IMR-90 (cell line): ENCODE measurements around the gene CNTN5. TPM values are rescaled to one million over a fixed set of nuclear protein-coding genes. Genes with fewer than 3 reads are reported as not detected.
A peak's percentile ranks its signal among the peaks of the same experiment; 100 is the strongest.

Experiments
- ATAC-seq: fragments of 200-7000 bp; cut with Tn5 transposase; 2 replicates; pipeline ENCODE4 v1.9.1; 2020; ENCODE audit warnings: low read depth, mild to moderate bottlenecking, moderate library complexity
- Bru-seq: library from RNA; stranded (reverse); fragments of 400-500 nt; gene quantifications from one replicate; lab custom pipeline; 2021; lab: Mats Ljungman, UMichigan
- BruChase-seq, 2 experiments: library from RNA; stranded (reverse); fragments of 400-500 nt; gene quantifications; one replicate each; lab custom pipeline; 2021; lab: Mats Ljungman, UMichigan
- BruUV-seq: library from RNA; stranded (reverse); fragments of 400-500 nt; replicated peaks from 2 replicates; lab custom pipeline; 2021; lab: Mats Ljungman, UMichigan
- CTCF ChIA-PET: fragments of 300-600 bp; formaldehyde crosslinking; extraction: SDS; loops from one replicate; lab custom pipeline; 2021; ENCODE audit warnings: antibody characterized with exemption; lab: Yijun Ruan, JAX
- POLR2A ChIA-PET: fragments of 300-600 bp; sonication (Branson Sonifier 250); formaldehyde crosslinking; loops from one replicate; lab custom pipeline; 2022; ENCODE audit warnings: antibody characterized with exemption; ENCODE audit not compliant: unreplicated experiment; lab: Charles Lee
- DNase-seq: peaks from one replicate; pipeline ENCODE4 v3.0.0; 2013
- H2AFZ ChIP-seq: replicated peaks from 2 replicates; pipeline ENCODE3; 2013; ENCODE audit warnings: low read length, mild to moderate bottlenecking; ENCODE audit not compliant: poor library complexity
- H2AK5ac ChIP-seq: 2 replicates; pipeline ENCODE4 v1.6.1; 2013; ENCODE audit warnings: low read depth, low read length, inconsistent platforms
- H2AK9ac ChIP-seq: replicated peaks from 2 replicates; pipeline ENCODE3; 2013; ENCODE audit warnings: mild to moderate bottlenecking, low read depth, low read length, moderate library complexity; ENCODE audit not compliant: poor library complexity
- H2BK120ac ChIP-seq: 2 replicates; pipeline ENCODE4 v1.6.1; 2013; ENCODE audit warnings: low read depth, low read length, inconsistent platforms
- H2BK15ac ChIP-seq: 3 replicates; pipeline ENCODE4 v1.6.1; 2013; ENCODE audit warnings: low read depth, low read length, inconsistent platforms
- H2BK20ac ChIP-seq: 2 replicates; pipeline ENCODE4 v1.6.1; 2013; ENCODE audit warnings: low read depth, mild to moderate bottlenecking, inconsistent platforms, low read length, moderate library complexity
- H2BK5ac ChIP-seq: 2 replicates; pipeline ENCODE4 v1.6.1; 2013; ENCODE audit warnings: mild to moderate bottlenecking, low read depth, low read length, inconsistent platforms; ENCODE audit not compliant: poor library complexity, severe bottlenecking
- H3K14ac ChIP-seq: replicated peaks from 2 replicates; pipeline ENCODE4 v1.6.1; 2013; ENCODE audit warnings: low read depth, low read length, inconsistent platforms
- H3K18ac ChIP-seq: 2 replicates; pipeline ENCODE4 v1.6.1; 2013; ENCODE audit warnings: low read depth, low read length, control low read depth
- H3K23ac ChIP-seq: 2 replicates; pipeline ENCODE4 v1.6.1; 2013; ENCODE audit warnings: low read depth, low read length, inconsistent platforms
- H3K27ac ChIP-seq: 2 replicates; pipeline ENCODE4 v1.5.1; 2013; ENCODE audit warnings: mild to moderate bottlenecking, control low read depth, low read length; ENCODE audit not compliant: insufficient read depth
- H3K27me3 ChIP-seq: 2 replicates; pipeline ENCODE4 v1.6.1; 2013; ENCODE audit warnings: low read length; ENCODE audit not compliant: control insufficient read depth, insufficient read depth
- H3K36me3 ChIP-seq: 2 replicates; pipeline ENCODE4 v1.6.1; 2013; ENCODE audit warnings: low read length, mixed read lengths; ENCODE audit not compliant: control insufficient read depth, insufficient read depth
- H3K4ac ChIP-seq: 2 replicates; pipeline ENCODE4 v1.6.1; 2013; ENCODE audit warnings: low read depth, low read length, inconsistent platforms
- H3K4me1 ChIP-seq: 2 replicates; pipeline ENCODE4 v1.6.1; 2013; ENCODE audit warnings: low read length, mixed read lengths; ENCODE audit not compliant: control insufficient read depth, insufficient read depth
- H3K4me2 ChIP-seq: 2 replicates; pipeline ENCODE4 v1.6.1; 2013; ENCODE audit warnings: low read depth, mild to moderate bottlenecking, control low read depth, low read length, moderate library complexity
- H3K4me3 ChIP-seq: 2 replicates; pipeline ENCODE4 v1.5.1; 2013; ENCODE audit warnings: low read depth, mild to moderate bottlenecking, control low read depth, low read length, moderate library complexity; ENCODE audit not compliant: insufficient read depth
- H3K56ac ChIP-seq: 2 replicates; pipeline ENCODE4 v1.6.1; 2013; ENCODE audit warnings: low read length, inconsistent platforms; ENCODE audit not compliant: insufficient read depth; ENCODE audit errors: extremely low read depth
- H3K79me1 ChIP-seq, 2 experiments: 2 replicates each; pipeline ENCODE4 v1.6.1; 2013; ENCODE audit warnings: low read length in 2 of 2, inconsistent platforms in 1 of 2, low read depth in 1 of 2
- H3K9ac ChIP-seq: 2 replicates; pipeline ENCODE4 v1.6.1; 2013; ENCODE audit warnings: low read depth, low read length, control low read depth
- H3K9me1 ChIP-seq: 2 replicates; pipeline ENCODE4 v1.6.1; 2013; ENCODE audit warnings: low read length, inconsistent platforms; ENCODE audit not compliant: insufficient read depth
- H3K9me3 ChIP-seq: 2 replicates; pipeline ENCODE4 v1.6.1; 2013; ENCODE audit warnings: low read length; ENCODE audit not compliant: control insufficient read depth, insufficient read depth
- H4K20me1 ChIP-seq: 2 replicates; pipeline ENCODE4 v1.6.1; 2013; ENCODE audit warnings: low read length, inconsistent platforms; ENCODE audit not compliant: insufficient read depth
- H4K5ac ChIP-seq: 2 replicates; pipeline ENCODE4 v1.6.1; 2013; ENCODE audit warnings: mild to moderate bottlenecking, low read depth, low read length, control low read depth
- H4K8ac ChIP-seq, 2 experiments: 2 replicates each; pipeline ENCODE4 v1.6.1; 2013; ENCODE audit warnings: low read depth in 2 of 2, low read length in 2 of 2, control low read depth in 1 of 2, inconsistent platforms in 1 of 2
- H4K91ac ChIP-seq: 2 replicates; pipeline ENCODE4 v1.6.1; 2013; ENCODE audit warnings: low read depth, low read length, inconsistent platforms; ENCODE audit not compliant: insufficient read depth
- CTCF ChIP-seq: conservative IDR thresholded peaks from 2 replicates; pipeline ENCODE4 v1.5.1; 2012; ENCODE audit warnings: mild to moderate bottlenecking, low read depth, low read length, improper control_type of control experiment
- WGBS, 2 experiments: methylation state at CpG; one replicate each; pipeline versions ENCODE4 v1.1.5 to v1.1.7; 2013; ENCODE audit warnings: missing lambda C conversion rate in 2 of 2; ENCODE audit not compliant: insufficient read length in 1 of 2; ENCODE audit errors: extremely low coverage in 2 of 2; 5-methylcytosine and 5-hydroxymethylcytosine counted together
- dilution Hi-C: fragments of 300-500 bp; cut with HindIII; formaldehyde crosslinking; loops from one replicate; pipeline ENCODE4 v1.14.3; 2018; ENCODE audit warnings: low sequenced_read_pairs; ENCODE audit not compliant: unreplicated experiment
- in situ Hi-C: fragments of 300-500 bp; cut with MboI; formaldehyde crosslinking; loops from 3 replicates; pipeline ENCODE4 v1.14.3; 2019; ENCODE audit warnings: low sequenced_read_pairs, inconsistent platforms, mixed read lengths
- intact Hi-C: fragments of 100-400 bp; cut with micrococcal nuclease; formaldehyde crosslinking; loops from 2 replicates; pipeline ENCODE4 v1.10.0; 2022
- long read RNA-seq: library from polyadenylated mRNA; unstranded; transcript quantifications from one replicate; pipeline ENCODE4 v2.0.0, GENCODE V29; 2021; ENCODE audit not compliant: unreplicated experiment
- polyA plus RNA-seq, 3 experiments: library from polyadenylated mRNA; depleted of rRNA; stranded (reverse); fragments of >200 nt; gene quantifications; 2 replicates each; pipeline ENCODE4 v1.2.3, GENCODE V29; 2012; ENCODE audit warnings: low replicate concordance in 1 of 3
- total RNA-seq: library from RNA; depleted of rRNA; stranded (reverse); fragments of >200 nt; gene quantifications from 2 replicates; pipeline ENCODE4 v1.2.3, GENCODE V29; 2012; rRNA removed

The CNTN5 gene
- total RNA-seq, result not detected in 2 replicates
- polyA plus RNA-seq (2012; rRNA removed), result not detected in 2 replicates
- polyA plus RNA-seq (2012; cell fraction: cytosol; rRNA removed), result not detected in 2 replicates
- polyA plus RNA-seq (2012; cell fraction: nucleus; rRNA removed; ENCODE audit: low replicate concordance), result not detected in 2 replicates
- Bru-seq, nascent RNA, result percentile 1 among the genes with signal in this experiment
- BruChase-seq, experiment 1, labeled RNA remaining after a 6-hour chase, result percentile 1 among the genes with signal in this experiment
- BruChase-seq, experiment 2, labeled RNA remaining after a 2-hour chase, result percentile 2 among the genes with signal in this experiment
- long read RNA-seq, result 0 reads

GRCh38 chr11:99020352-99021225 is at the start of gene CNTN5:
Gene CNTN5 (plus strand): TSS chr11:99020949.
- Histone ChIP-seq H3K36me3 (no peaks in the 10 kb centered on the region), H4K20me1 (no peaks in the 10 kb centered on the region), H3K4me3 (peak within 1 kb of the TSS; percentile 39), H2BK20ac (no peak within 1 kb of the TSS), H2AK5ac (no peak within 1 kb of the TSS), H2BK5ac (no peak within 1 kb of the TSS), H2BK120ac (no peak within 1 kb of the TSS), H3K18ac (no peak within 1 kb of the TSS), H3K27me3 (peaks cover 9% of the 10 kb centered on the region), H4K91ac (no peak within 1 kb of the TSS), H2AK9ac (no peak within 1 kb of the TSS), H3K14ac (no peak within 1 kb of the TSS), H3K79me1 (no peaks in the 10 kb centered on the region), H3K27ac (no peak within 1 kb of the TSS), H2BK15ac (no peak within 1 kb of the TSS), H3K4ac (no peak within 1 kb of the TSS), H3K4me2 (peak within 1 kb of the TSS; percentile 97), H3K9me3 (no peaks in the 10 kb centered on the region), H3K9me1 (no peaks in the 10 kb centered on the region), H3K4me1 (peaks cover 2% of the 10 kb centered on the region; the same call in 1 of the 2 replicates), H3K23ac (no peak within 1 kb of the TSS), H3K56ac (no peak within 1 kb of the TSS), H4K5ac (no peak within 1 kb of the TSS), H2AFZ (peak within 1 kb of the TSS; percentile 64), H3K9ac (no peak within 1 kb of the TSS), H4K8ac (no peak within 1 kb of the TSS)
- in situ Hi-C loops, result no loop called here
- intact Hi-C loops, result loop anchor here (5.0 kb wide), 1 partner anchor 1552 kb away; no protein-coding TSS in a partner anchor
- no TSS peak for BruUV-seq
- TF ChIP-seq CTCF, result no peak
- ATAC-seq (peak; percentile 75), DNase-seq (peak; percentile 5)
- dilution Hi-C loops, result no loop called here
- CTCF ChIA-PET, result no interaction called here
- 1% methylated on average over 20 of the region's 57 CpGs; no CpG with 5 or more reads in 1 of the 2 experiments for WGBS, 2 experiments
- POLR2A ChIA-PET, result no interaction called here
